ENCODE results near the gene POLR3E.

GRCh38 chr16:22383827-22384226 lies 86.6 kb downstream of the POLR3E start:
- TF ChIP-seq EZH2 (IDR thresholded peaks at IDR 0.05; ENCODE audit: insufficient read depth, poor library complexity, severe bottlenecking) (no peak), EZH2phosphoT487 (IDR thresholded peaks at IDR 0.05; ENCODE audit: insufficient read depth, low read depth) (no peak)
